Uterus (tissue), 4 donors: ENCODE data around the gene HINT2. TPM values are rescaled to one million over a fixed set of nuclear protein-coding genes. Genes with fewer than 3 reads are reported as not detected.

ENCODE experiments used
- DNase-seq, 2 donors: peaks; one replicate each; pipeline ENCODE4 v3.0.0-alpha.2; 2019 to 2020
- H3K27ac ChIP-seq, 2 donors: fragments of 200-600 bp; sonication (generic); 1 replicate in 1 of 2; 2 replicates in 1 of 2; pipeline ENCODE4 v1.5.1; 2016 to 2018
- H3K27me3 ChIP-seq, 2 donors: fragments of 200-600 bp; sonication (generic); one replicate each; pipeline ENCODE4 v1.5.1; 2018 to 2019; ENCODE audit warnings: control low read depth in 1 of 2
- H3K36me3 ChIP-seq, 2 donors: fragments of 200-600 bp; sonication (generic); one replicate each; pipeline ENCODE4 v1.5.1; 2019; ENCODE audit warnings: control low read depth in 1 of 2
- H3K4me1 ChIP-seq, 2 donors: fragments of 200-600 bp; sonication (generic); one replicate each; pipeline ENCODE4 v1.5.1; 2018 to 2019; ENCODE audit warnings: control low read depth in 1 of 2
- H3K4me3 ChIP-seq, 2 donors: fragments of 200-600 bp; sonication (generic); 1 replicate in 1 of 2; 2 replicates in 1 of 2; pipeline ENCODE4 v1.5.1; 2018 to 2019; ENCODE audit warnings: mild to moderate bottlenecking in 1 of 2
- H3K9me3 ChIP-seq, 2 donors: fragments of 200-600 bp; sonication (generic); one replicate each; pipeline ENCODE4 v1.5.1; 2019; ENCODE audit warnings: control low read depth in 1 of 2
- POLR2A ChIP-seq, 2 donors: fragments of 450-650 bp; IDR thresholded peaks; one replicate each; pipeline ENCODE4 v1.6.1; 2016; ENCODE audit warnings: antibody characterized with exemption in 2 of 2, mild to moderate bottlenecking in 1 of 2, moderate library complexity in 1 of 2
- intact Hi-C: fragments of 100-400 bp; cut with DNase I; formaldehyde crosslinking; loops from one replicate; pipeline ENCODE4 v1.15.1; 2023; ENCODE audit warnings: low total_unique reads
- total RNA-seq, 4 donors: library from RNA; depleted of rRNA in 3 of 4; stranded (reverse); fragments of >200 nt in 3 of 4; gene quantifications; one replicate each; pipeline versions ENCODE4 v1.1.0 to v1.2.4, GENCODE V29; 2014 to 2023
- TF ChIP-seq, protein P1 (sequence below), 4 experiments: fragments of 200-600 bp in 2 of 4; fragments of 450-650 bp in 2 of 4; sonication (generic) in 2 of 4; IDR thresholded peaks; one replicate each; pipeline ENCODE4 v1.5.1; 2016 to 2019; ENCODE audit warnings: antibody characterized with exemption in 4 of 4, mild to moderate bottlenecking in 2 of 4, moderate library complexity in 1 of 4
- donor health status: DM: yes; HTN: yes; CAD: no.

HINT2 gene
- total RNA-seq, 4 donors from 2014 or later: 11.3 to 38.2 (median 31.5) TPM; not detected in 1

DNA sequence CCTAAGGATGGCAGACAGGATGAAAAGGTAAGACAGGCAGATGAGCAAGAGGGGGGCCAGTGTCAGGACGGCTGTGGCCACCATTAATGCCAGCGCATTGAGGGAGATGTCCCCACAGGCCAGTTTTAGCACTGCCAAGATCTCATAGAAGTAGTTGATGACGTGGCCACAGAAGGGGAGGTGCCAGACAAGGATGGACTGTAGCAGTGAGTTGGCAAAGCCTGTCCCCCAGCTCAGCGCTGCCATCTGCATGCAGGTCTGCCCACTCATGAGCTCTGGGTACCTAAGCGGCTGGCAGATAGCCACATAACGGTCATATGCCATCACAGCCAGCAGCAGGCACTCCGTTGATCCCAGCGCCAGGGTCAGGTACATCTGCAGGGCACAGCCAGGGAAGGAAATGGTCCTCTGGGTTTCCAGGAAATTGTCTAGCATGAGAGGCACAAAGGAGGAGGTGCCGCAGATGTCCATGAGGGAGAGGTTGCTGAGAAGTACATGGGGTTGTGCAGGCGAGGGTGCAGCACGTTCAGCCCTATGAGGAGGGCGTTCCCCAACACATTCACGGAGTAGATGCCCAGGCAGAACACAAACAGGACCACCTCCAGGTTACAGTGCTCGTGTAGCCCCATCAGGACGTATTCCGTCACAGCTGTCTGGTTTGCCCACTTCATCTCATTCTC is 44.6 kb upstream of the HINT2 start:
- Histone ChIP-seq H3K27ac (no peak overlapping the region), H3K4me1 (no peaks in the 10 kb centered on the region), H3K9me3 (no peaks in the 10 kb centered on the region), H3K36me3 (no peaks in the 10 kb centered on the region), H3K27me3 (no peaks in the 10 kb centered on the region), H3K4me3 (no peak overlapping the region)
- intact Hi-C loops: no loop called here
- DNase-seq: no peak
- TF ChIP-seq, protein P1, sequence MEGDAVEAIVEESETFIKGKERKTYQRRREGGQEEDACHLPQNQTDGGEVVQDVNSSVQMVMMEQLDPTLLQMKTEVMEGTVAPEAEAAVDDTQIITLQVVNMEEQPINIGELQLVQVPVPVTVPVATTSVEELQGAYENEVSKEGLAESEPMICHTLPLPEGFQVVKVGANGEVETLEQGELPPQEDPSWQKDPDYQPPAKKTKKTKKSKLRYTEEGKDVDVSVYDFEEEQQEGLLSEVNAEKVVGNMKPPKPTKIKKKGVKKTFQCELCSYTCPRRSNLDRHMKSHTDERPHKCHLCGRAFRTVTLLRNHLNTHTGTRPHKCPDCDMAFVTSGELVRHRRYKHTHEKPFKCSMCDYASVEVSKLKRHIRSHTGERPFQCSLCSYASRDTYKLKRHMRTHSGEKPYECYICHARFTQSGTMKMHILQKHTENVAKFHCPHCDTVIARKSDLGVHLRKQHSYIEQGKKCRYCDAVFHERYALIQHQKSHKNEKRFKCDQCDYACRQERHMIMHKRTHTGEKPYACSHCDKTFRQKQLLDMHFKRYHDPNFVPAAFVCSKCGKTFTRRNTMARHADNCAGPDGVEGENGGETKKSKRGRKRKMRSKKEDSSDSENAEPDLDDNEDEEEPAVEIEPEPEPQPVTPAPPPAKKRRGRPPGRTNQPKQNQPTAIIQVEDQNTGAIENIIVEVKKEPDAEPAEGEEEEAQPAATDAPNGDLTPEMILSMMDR (IDR thresholded peaks at IDR 0.05): no peak
- no peak for TF ChIP-seq POLR2A (IDR thresholded peaks at IDR 0.05)

GRCh38 chr9:35858458-35858857 is 43.6 kb upstream of the HINT2 start:
- Histone ChIP-seq H3K27ac (no peak overlapping the region), H3K27me3 (no peaks in the 10 kb centered on the region), H3K36me3 (no peaks in the 10 kb centered on the region), H3K9me3 (no peaks in the 10 kb centered on the region), H3K4me3 (no peak overlapping the region), H3K4me1 (no peaks in the 10 kb centered on the region)
- intact Hi-C loops: no loop called here
- DNase-seq: no peak
- TF ChIP-seq POLR2A (IDR thresholded peaks at IDR 0.05): no peak
- TF ChIP-seq, protein P1 (IDR thresholded peaks at IDR 0.05): no peak

GRCh38 chr9:35856882-35857281 is 42.0 kb upstream of the HINT2 start:
- no peaks in the 10 kb centered on the region for H3K9me3 ChIP-seq
- DNase-seq: no peak
- no peak for TF ChIP-seq POLR2A (IDR thresholded peaks at IDR 0.05)
- TF ChIP-seq, protein P1 (IDR thresholded peaks at IDR 0.05): no peak
- no peaks in the 10 kb centered on the region for H3K36me3 ChIP-seq
- no peak overlapping the region for H3K27ac ChIP-seq
- H3K27me3 ChIP-seq: no peaks in the 10 kb centered on the region
- no peaks in the 10 kb centered on the region for H3K4me1 ChIP-seq
- intact Hi-C loops: no loop called here
- no peak overlapping the region for H3K4me3 ChIP-seq

- Histone ChIP-seq H3K9me3 (no peaks in the 10 kb centered on the region), H3K27ac (no peak overlapping the region), H3K27me3 (no peaks in the 10 kb centered on the region), H3K36me3 (no peaks in the 10 kb centered on the region), H3K4me3 (no peak overlapping the region), H3K4me1 (no peaks in the 10 kb centered on the region)
- TF ChIP-seq POLR2A (IDR thresholded peaks at IDR 0.05): no peak
- TF ChIP-seq, protein P1 (IDR thresholded peaks at IDR 0.05): no peak
- intact Hi-C loops: no loop called here
- no peak for DNase-seq
Measured at GRCh38 chr9:35856206-35856605, 41.4 kb upstream of the HINT2 start.

DNA sequence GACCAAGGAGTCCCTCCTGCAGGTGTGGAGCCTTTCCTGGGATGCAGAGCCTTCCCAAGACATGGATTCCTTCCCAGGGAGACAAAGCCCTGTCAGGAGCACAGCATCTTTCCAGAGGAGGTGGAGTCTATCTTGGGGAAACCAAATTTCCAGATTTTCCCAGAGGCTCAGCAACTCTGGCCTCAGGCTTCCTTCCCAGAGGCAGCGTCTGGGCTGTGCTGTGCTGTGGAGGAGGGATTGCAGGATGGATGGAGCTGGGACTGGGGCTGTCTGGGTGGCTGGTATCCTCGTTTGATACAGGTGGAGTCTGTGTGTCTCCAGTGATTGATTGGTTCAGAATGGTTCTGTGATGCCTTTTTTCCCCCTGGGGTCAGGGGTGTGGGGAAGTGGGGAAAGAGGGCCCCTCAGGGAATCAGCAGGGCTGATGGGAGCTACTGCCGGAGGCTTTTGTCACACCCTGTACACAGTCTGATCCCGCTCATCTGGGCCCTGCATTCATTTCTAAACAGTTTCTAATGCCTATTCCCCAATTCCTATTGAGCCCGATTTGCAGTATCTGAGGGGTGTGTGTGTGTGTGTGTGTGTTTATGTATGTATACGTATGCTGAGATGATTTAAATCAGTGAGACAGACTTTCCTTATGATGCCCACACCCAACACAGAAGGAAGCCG is 39.4 kb upstream of the HINT2 start:
- Histone ChIP-seq H3K4me3 (no peak overlapping the region), H3K27ac (no peak overlapping the region), H3K9me3 (no peaks in the 10 kb centered on the region), H3K4me1 (no peaks in the 10 kb centered on the region), H3K27me3 (no peaks in the 10 kb centered on the region), H3K36me3 (no peaks in the 10 kb centered on the region)
- TF ChIP-seq, protein P1 (IDR thresholded peaks at IDR 0.05): no peak
- DNase-seq: no peak
- intact Hi-C loops: no loop called here
